HCT116 (cell line): ENCODE results near the gene POU1F1. TPM values are rescaled to one million over a fixed set of nuclear protein-coding genes. Genes with fewer than 3 reads are reported as not detected.
A peak's percentile ranks its signal among the peaks of the same experiment; 100 is the strongest.

Source experiments
- ATAC-seq: fragments of 200-7000 bp; cut with Tn5 transposase; 2 replicates; pipeline ENCODE4 v1.9.1; 2020; ENCODE audit warnings: mild to moderate bottlenecking, moderate library complexity
- BruUV-seq: library from RNA; stranded (reverse); fragments of 400-500 nt; replicated peaks from 2 replicates; lab custom pipeline; 2021; lab: Mats Ljungman, UMichigan
- CTCF ChIA-PET: fragments of 300-600 bp; sonication (Branson Sonifier 250); formaldehyde crosslinking; loops from one replicate; lab custom pipeline; 2021; ENCODE audit warnings: antibody characterized with exemption; lab: Charles Lee
- POLR2A ChIA-PET: fragments of 300-600, 350-600 bp; sonication (Branson Sonifier 250); formaldehyde crosslinking; loops from one replicate; lab custom pipeline; 2021; ENCODE audit warnings: antibody characterized with exemption; lab: Charles Lee
- RAD21 ChIA-PET, 2 experiments: fragments of 300-600 bp; sonication (Branson Sonifier 250); formaldehyde crosslinking; loops; one replicate each; lab custom pipeline; 2023; ENCODE audit warnings: low total read pairs in 2 of 2; ENCODE audit not compliant: uncharacterized antibody in 2 of 2, unreplicated experiment in 2 of 2, low non-redundant PET in 1 of 2; lab: Charles Lee
- DNase-seq: peaks from one replicate; pipeline ENCODE4 v3.0.0-alpha.2; 2010; ENCODE audit warnings: low read depth, low spot score
- H2AFZ ChIP-seq: fragments of 200-600 bp; shearing (Covaris generic), sonication (generic); 2 replicates; pipeline ENCODE4 v1.6.1; 2017; ENCODE audit warnings: low read depth, mixed run types, mixed read lengths, antibody characterized with exemption, low read length; ENCODE audit not compliant: poor library complexity, severe bottlenecking
- H3K27ac ChIP-seq: 2 replicates; pipeline ENCODE4 v1.5.1; 2012; ENCODE audit warnings: low read depth, low read length
- H3K27me3 ChIP-seq: fragments of 200-600 bp; sonication (generic); 2 replicates; pipeline ENCODE4 v1.6.1; 2016; ENCODE audit warnings: mixed run types, low read length, mixed read lengths; ENCODE audit not compliant: insufficient read depth
- H3K36me3 ChIP-seq, 2 experiments: fragments of 200-500 bp in 1 of 2; fragments of 200-600 bp in 1 of 2; sonication (Bioruptor generic) in 1 of 2; sonication (generic) in 1 of 2; 2 replicates each; pipeline versions ENCODE4 v1.5.1 to v1.6.1; 2014 to 2016; ENCODE audit warnings: low read length in 2 of 2, inconsistent platforms in 1 of 2, mixed read lengths in 1 of 2, mixed run types in 1 of 2; ENCODE audit not compliant: insufficient read depth in 2 of 2, control insufficient read depth in 1 of 2
- H3K4me1 ChIP-seq, 2 experiments: fragments of 200-600 bp in 1 of 2; sonication (generic) in 1 of 2; 2 replicates each; pipeline versions ENCODE4 v1.5.1 to v1.6.1; 2012 to 2017; ENCODE audit warnings: low read length in 2 of 2, inconsistent platforms in 1 of 2, mild to moderate bottlenecking in 1 of 2, mixed read lengths in 1 of 2, mixed run types in 1 of 2, moderate library complexity in 1 of 2; ENCODE audit not compliant: insufficient read depth in 2 of 2, control insufficient read depth in 1 of 2
- H3K4me2 ChIP-seq: fragments of 200-600 bp; sonication (generic); 2 replicates; pipeline ENCODE4 v1.6.1; 2017; ENCODE audit warnings: mixed run types, low read length, mixed read lengths
- H3K4me3 ChIP-seq, 2 experiments: fragments of 200-600 bp in 1 of 2; sonication (generic) in 1 of 2; replicated peaks in 1 of 2; 2 replicates each; pipeline ENCODE4 v1.5.1; 2011 to 2016; ENCODE audit warnings: low read length in 2 of 2, control low read depth in 1 of 2, low read depth in 1 of 2, mild to moderate bottlenecking in 1 of 2, mixed read lengths in 1 of 2, mixed run types in 1 of 2
- H3K79me2 ChIP-seq: fragments of 200-600 bp; sonication (generic); 2 replicates; pipeline ENCODE4 v1.6.1; 2017; ENCODE audit warnings: mild to moderate bottlenecking, mixed run types, low read length, moderate library complexity, mixed read lengths; ENCODE audit not compliant: insufficient read depth
- H3K9ac ChIP-seq: fragments of 200-600 bp; sonication (generic); 2 replicates; pipeline ENCODE4 v1.6.1; 2016; ENCODE audit warnings: low read length, mixed read lengths
- H3K9me2 ChIP-seq: fragments of 200-600 bp; sonication (generic), shearing (Covaris generic); 2 replicates; pipeline ENCODE4 v1.6.1; 2017; ENCODE audit warnings: mixed run types, mild to moderate bottlenecking, moderate library complexity; ENCODE audit not compliant: insufficient read depth
- H3K9me3 ChIP-seq, 2 experiments: fragments of 200-500 bp in 1 of 2; fragments of 200-600 bp in 1 of 2; sonication (Bioruptor generic) in 1 of 2; sonication (generic) in 1 of 2; 2 replicates each; pipeline ENCODE4 v1.6.1; 2014 to 2017; ENCODE audit warnings: low read length in 2 of 2, mixed read lengths in 2 of 2, inconsistent platforms in 1 of 2, low read depth in 1 of 2, mild to moderate bottlenecking in 1 of 2, mixed run types in 1 of 2, moderate library complexity in 1 of 2; ENCODE audit not compliant: control insufficient read depth in 1 of 2, insufficient read depth in 1 of 2
- H4K20me1 ChIP-seq: fragments of 200-600 bp; sonication (generic), shearing (Covaris generic); 2 replicates; pipeline ENCODE4 v1.6.1; 2017; ENCODE audit warnings: mixed run types, mild to moderate bottlenecking, moderate library complexity; ENCODE audit not compliant: insufficient read depth
- EGR1 ChIP-seq: IDR thresholded peaks from 2 replicates; pipeline ENCODE4 v1.6.1; 2012; ENCODE audit warnings: low read depth
- ELF1 ChIP-seq: IDR thresholded peaks from 2 replicates; pipeline ENCODE4 v1.6.1; 2012; ENCODE audit warnings: low read depth, borderline replicate concordance
- EZH2 ChIP-seq: fragments of 200-600 bp; sonication (generic); IDR thresholded peaks from 2 replicates; pipeline ENCODE4 v1.6.1; 2017; ENCODE audit warnings: antibody characterized with exemption, mixed run types
- FOSL1 ChIP-seq: IDR thresholded peaks from 2 replicates; pipeline ENCODE4 v1.6.1; 2012; ENCODE audit warnings: low read depth
- POLR2AphosphoS5 ChIP-seq: IDR thresholded peaks from 2 replicates; pipeline ENCODE4 v1.6.1; 2011; ENCODE audit warnings: mild to moderate bottlenecking, low read depth, low read length, moderate library complexity
- RAD21 ChIP-seq: IDR thresholded peaks from 2 replicates; pipeline ENCODE4 v1.6.1; 2012; ENCODE audit warnings: low read depth, mild to moderate bottlenecking
- SP1 ChIP-seq: IDR thresholded peaks from 2 replicates; pipeline ENCODE4 v1.6.1; 2012; ENCODE audit warnings: low read depth
- SRF ChIP-seq: IDR thresholded peaks from 2 replicates; pipeline ENCODE4 v1.6.1; 2012; ENCODE audit warnings: low read depth
- TCF7L2 ChIP-seq: IDR thresholded peaks from 2 replicates; pipeline ENCODE4 v1.7.0; 2011; ENCODE audit warnings: borderline replicate concordance, inconsistent platforms; ENCODE audit not compliant: insufficient read depth, insufficient read length; ENCODE audit errors: extremely low read depth
- ZNF274 ChIP-seq: fragments of 200-500 bp; sonication (Bioruptor generic); IDR thresholded peaks from 2 replicates; pipeline ENCODE4 v1.6.1; 2014; ENCODE audit warnings: mild to moderate bottlenecking, low read depth, low read length, inconsistent platforms
- intact Hi-C: fragments of 100-400 bp; cut with micrococcal nuclease; formaldehyde crosslinking; loops from 2 replicates; pipeline ENCODE4 v1.10.0; 2022
- total RNA-seq: library from RNA; stranded (reverse); gene quantifications from one replicate; pipeline ENCODE4 v1.2.1, GENCODE V29; 2021; ENCODE audit not compliant: unreplicated experiment
- TF ChIP-seq, protein P1 (sequence below): IDR thresholded peaks from 2 replicates; pipeline ENCODE4 v1.6.1; 2012
- TF ChIP-seq, protein P2 (sequence below): IDR thresholded peaks from 2 replicates; pipeline ENCODE4 v1.6.1; 2012

Gene POU1F1
- total RNA-seq, 1 experiment from 2014 or later: not detected

DNA sequence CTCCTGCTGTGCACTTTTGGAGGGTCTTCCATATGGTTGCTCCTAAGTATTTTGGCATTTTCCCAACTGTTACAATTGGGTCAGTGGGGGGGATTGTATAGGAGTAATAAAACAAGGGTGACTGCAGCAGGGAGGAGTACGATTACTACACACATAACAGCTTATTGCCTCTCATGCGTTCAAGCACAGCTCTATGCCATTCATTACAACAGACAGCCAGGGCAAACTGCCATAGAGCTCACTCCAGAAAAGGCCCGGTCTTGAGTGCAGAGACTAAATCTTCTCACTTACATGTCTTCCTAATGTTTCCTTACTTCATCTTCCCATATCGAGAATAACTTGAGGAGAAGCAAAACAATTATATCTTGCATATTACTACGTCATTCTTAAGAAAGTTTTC lies 50.7 kb downstream of the POU1F1 start:
- DNase-seq (no peak), ATAC-seq (no peak)
- Histone ChIP-seq H3K9me2 (no peaks in the 10 kb centered on the region), H3K36me3 (no peaks in the 10 kb centered on the region), H2AFZ (no peak overlapping the region), H3K27me3 (no peaks in the 10 kb centered on the region), H3K27ac (no peak overlapping the region), H3K4me2 (peak overlapping the region; percentile 90; the same call in 1 of the 2 replicates), H3K4me1 (peaks cover 0 to 18% of the 10 kb centered on the region in 2 experiments; a peak in 2 of 4 replicates), H3K9ac (no peak overlapping the region), H3K4me3 (no peak overlapping the region), H4K20me1 (no peaks in the 10 kb centered on the region), H3K79me2 (peaks cover 34% of the 10 kb centered on the region), H3K9me3 (no peaks in the 10 kb centered on the region)
- ChIA-PET RAD21 (no interaction called here), POLR2A (no interaction called here), CTCF (no interaction called here)
- TF ChIP-seq TCF7L2: no peak
- no peak for TF ChIP-seq EGR1
- TF ChIP-seq SRF: no peak
- no peak for TF ChIP-seq ZNF274
- TF ChIP-seq, protein P1, sequence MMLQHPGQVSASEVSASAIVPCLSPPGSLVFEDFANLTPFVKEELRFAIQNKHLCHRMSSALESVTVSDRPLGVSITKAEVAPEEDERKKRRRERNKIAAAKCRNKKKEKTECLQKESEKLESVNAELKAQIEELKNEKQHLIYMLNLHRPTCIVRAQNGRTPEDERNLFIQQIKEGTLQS: no peak
- no peak for TF ChIP-seq FOSL1
- TF ChIP-seq RAD21: no peak
- BruUV-seq: no TSS peak
- intact Hi-C loops: no loop called here

DNA sequence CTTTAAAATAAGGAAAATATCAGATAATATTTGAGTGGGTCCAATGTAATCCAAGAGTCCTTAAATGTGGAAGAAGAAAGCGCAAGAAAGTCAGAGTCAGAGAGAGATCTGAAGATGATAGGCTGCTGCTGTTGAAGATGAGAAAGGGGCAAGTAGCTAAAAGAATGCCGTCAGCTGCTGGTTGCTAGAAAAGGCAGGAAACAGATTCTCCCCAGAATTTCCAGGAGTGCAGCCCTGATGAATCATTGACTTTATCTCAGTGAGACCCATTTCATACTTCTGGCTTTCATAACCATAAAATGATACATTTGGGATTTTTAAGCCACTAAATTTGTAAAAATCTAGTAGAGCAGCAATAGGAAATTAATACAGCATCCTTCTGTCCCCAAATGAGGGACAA lies 56.8 kb downstream of the POU1F1 start:
- Histone ChIP-seq H3K9me3 (no peaks in the 10 kb centered on the region), H3K79me2 (no peaks in the 10 kb centered on the region), H3K27ac (no peak overlapping the region), H2AFZ (no peak overlapping the region), H3K9ac (no peak overlapping the region), H3K36me3 (no peaks in the 10 kb centered on the region), H3K4me1 (no peaks in the 10 kb centered on the region), H3K27me3 (no peaks in the 10 kb centered on the region), H3K9me2 (no peaks in the 10 kb centered on the region), H4K20me1 (no peaks in the 10 kb centered on the region), H3K4me3 (no peak overlapping the region), H3K4me2 (no peak overlapping the region)
- POLR2A ChIA-PET: no interaction called here
- DNase-seq: no peak
- intact Hi-C loops: no loop called here
- TF ChIP-seq ZNF274: no peak
- TF ChIP-seq, protein P2, sequence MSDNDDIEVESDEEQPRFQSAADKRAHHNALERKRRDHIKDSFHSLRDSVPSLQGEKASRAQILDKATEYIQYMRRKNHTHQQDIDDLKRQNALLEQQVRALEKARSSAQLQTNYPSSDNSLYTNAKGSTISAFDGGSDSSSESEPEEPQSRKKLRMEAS: no peak
- no peak for TF ChIP-seq POLR2AphosphoS5
- TF ChIP-seq ELF1: no peak
- TF ChIP-seq EZH2: no peak
- TF ChIP-seq TCF7L2: no peak
- TF ChIP-seq RAD21: no peak
- TF ChIP-seq FOSL1: no peak
- TF ChIP-seq SP1: no peak
- no peak for TF ChIP-seq SRF
- RAD21 ChIA-PET: no interaction called here
- CTCF ChIA-PET: no interaction called here
- no peak for ATAC-seq
- BruUV-seq: no TSS peak
